Activated B cell treated with CpG ODN at 0.5 μM for 24 hours (primary cell): ENCODE measurements around the gene TMBIM6. TPM values are rescaled to one million over a fixed set of nuclear protein-coding genes. Genes with fewer than 3 reads are reported as not detected.

ENCODE experiments used
- ATAC-seq: fragments of 200-7000 bp; cut with Tn5 transposase; one replicate; pipeline ENCODE4 v1.10.0; 2021; ENCODE audit warnings: low read depth, mild to moderate bottlenecking, moderate library complexity
- CTCF ChIA-PET: fragments of 350-600 bp; sonication (Branson Sonifier 250); formaldehyde crosslinking; loops from one replicate; lab custom pipeline; 2021; ENCODE audit warnings: antibody characterized with exemption; lab: Charles Lee
- POLR2A ChIA-PET: fragments of 350-600 bp; sonication (Branson Sonifier 250); formaldehyde crosslinking; loops from one replicate; lab custom pipeline; 2021; ENCODE audit warnings: antibody characterized with exemption; lab: Charles Lee
- DNase-seq: peaks from one replicate; pipeline ENCODE4 v3.0.0; 2022
- H3K27ac Mint-ChIP-seq: one replicate; pipeline ENCODE4 v1.8.0; 2020; ENCODE audit warnings: mixed read lengths
- H3K27me3 Mint-ChIP-seq: one replicate; pipeline ENCODE4 v1.8.0; 2021; ENCODE audit warnings: mixed read lengths
- H3K36me3 Mint-ChIP-seq: one replicate; pipeline ENCODE4 v1.8.0; 2021; ENCODE audit warnings: low read depth, mixed read lengths
- H3K4me1 Mint-ChIP-seq: one replicate; pipeline ENCODE4 v1.8.0; 2021; ENCODE audit warnings: mixed read lengths
- H3K4me3 Mint-ChIP-seq: one replicate; pipeline ENCODE4 v1.8.0; 2020; ENCODE audit warnings: mild to moderate bottlenecking, mixed read lengths
- H3K9me3 Mint-ChIP-seq: one replicate; pipeline ENCODE4 v1.8.0; 2020; ENCODE audit warnings: mixed read lengths
- intact Hi-C: fragments of 100-400 bp; cut with micrococcal nuclease; formaldehyde crosslinking; loops from one replicate; pipeline ENCODE4 v1.15.1; 2024
- total RNA-seq: library from RNA; stranded (reverse); gene quantifications from 2 replicates; pipeline ENCODE4 v1.2.3, GENCODE V29; 2022
- TF ChIP-seq, protein P1 (sequence below): fragments of 200-600 bp; IDR thresholded peaks from one replicate; pipeline ENCODE4 v1.8.0; 2022; ENCODE audit warnings: antibody characterized with exemption, mild to moderate bottlenecking

Gene TMBIM6
- total RNA-seq, 1 donor from 2014 or later, result 366 TPM

DNA sequence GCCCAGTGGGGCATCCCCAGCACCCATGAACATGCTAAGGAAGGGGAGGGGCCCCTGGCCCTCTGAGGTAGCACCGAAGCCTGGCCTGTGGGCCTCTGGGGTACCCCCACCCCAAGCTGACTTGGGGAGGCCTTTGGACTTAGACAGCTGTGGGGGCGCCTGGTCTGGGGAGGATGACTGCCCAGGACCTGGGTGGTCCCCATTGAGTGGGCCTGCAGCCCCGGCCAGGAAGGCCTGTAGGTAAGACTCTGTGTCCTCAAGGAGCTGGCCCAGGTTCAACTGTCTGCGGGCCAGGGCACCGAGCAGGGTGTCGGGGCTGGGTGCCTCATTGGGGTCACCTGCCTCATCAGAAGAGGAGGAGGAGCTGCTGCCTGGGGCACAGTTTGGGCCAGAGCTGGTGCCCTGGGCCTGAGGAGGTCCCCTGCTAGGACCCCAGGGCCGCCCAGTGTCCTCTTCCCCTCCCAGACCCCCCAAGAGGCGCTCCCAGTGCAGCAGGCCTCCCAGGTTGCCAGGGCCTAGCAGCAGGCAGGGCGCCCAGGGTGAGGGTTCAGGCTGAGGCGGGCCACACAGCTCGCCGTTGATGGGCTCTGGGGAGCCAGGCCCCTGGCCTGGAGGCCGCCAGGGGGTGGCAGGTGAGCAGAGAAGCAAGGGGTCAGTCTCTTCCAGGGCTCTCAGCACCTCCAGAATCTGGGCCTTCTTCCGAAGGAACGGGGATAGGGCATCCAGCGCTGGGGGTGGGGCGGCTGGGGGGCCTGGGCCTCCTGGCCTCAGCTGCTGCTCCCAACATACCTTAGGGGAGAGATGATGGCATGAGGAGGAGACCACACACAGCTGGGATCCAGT lies 55.5 kb downstream of the TMBIM6 start:
- Mint-ChIP-seq H3K9me3 (no peaks in the 10 kb centered on the region), H3K4me3 (no peak overlapping the region), H3K4me1 (no peaks in the 10 kb centered on the region), H3K27me3 (no peaks in the 10 kb centered on the region), H3K27ac (no peak overlapping the region), H3K36me3 (peaks cover 24% of the 10 kb centered on the region)
- ATAC-seq (no peak), DNase-seq (no peak)
- TF ChIP-seq, protein P1, sequence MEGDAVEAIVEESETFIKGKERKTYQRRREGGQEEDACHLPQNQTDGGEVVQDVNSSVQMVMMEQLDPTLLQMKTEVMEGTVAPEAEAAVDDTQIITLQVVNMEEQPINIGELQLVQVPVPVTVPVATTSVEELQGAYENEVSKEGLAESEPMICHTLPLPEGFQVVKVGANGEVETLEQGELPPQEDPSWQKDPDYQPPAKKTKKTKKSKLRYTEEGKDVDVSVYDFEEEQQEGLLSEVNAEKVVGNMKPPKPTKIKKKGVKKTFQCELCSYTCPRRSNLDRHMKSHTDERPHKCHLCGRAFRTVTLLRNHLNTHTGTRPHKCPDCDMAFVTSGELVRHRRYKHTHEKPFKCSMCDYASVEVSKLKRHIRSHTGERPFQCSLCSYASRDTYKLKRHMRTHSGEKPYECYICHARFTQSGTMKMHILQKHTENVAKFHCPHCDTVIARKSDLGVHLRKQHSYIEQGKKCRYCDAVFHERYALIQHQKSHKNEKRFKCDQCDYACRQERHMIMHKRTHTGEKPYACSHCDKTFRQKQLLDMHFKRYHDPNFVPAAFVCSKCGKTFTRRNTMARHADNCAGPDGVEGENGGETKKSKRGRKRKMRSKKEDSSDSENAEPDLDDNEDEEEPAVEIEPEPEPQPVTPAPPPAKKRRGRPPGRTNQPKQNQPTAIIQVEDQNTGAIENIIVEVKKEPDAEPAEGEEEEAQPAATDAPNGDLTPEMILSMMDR, result no peak
- intact Hi-C loops, result no loop called here
- CTCF ChIA-PET, result no interaction called here
- POLR2A ChIA-PET, result no interaction called here

DNA sequence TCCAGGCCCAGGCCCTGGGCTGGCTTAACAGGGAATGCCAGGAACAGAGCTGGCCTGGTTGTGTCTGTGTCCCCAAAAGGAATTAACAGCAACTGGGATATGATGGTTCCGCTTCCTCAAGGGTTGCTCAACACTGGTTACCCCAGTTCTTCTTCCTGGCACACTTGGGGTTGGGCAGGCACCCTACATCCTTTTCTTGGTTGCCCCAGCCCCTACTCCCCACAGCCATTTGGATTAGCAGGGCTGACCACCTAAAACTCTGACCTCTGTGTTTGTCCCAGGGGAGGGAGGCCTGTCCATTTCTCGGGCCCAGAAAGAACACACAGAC lies 56.1 kb downstream of the TMBIM6 start:
- Mint-ChIP-seq H3K27me3 (no peaks in the 10 kb centered on the region), H3K4me1 (no peaks in the 10 kb centered on the region), H3K4me3 (no peak overlapping the region), H3K9me3 (no peaks in the 10 kb centered on the region), H3K36me3 (peaks cover 28% of the 10 kb centered on the region), H3K27ac (no peak overlapping the region)
- TF ChIP-seq, protein P1, result no peak
- ChIA-PET CTCF (no interaction called here), POLR2A (no interaction called here)
- ATAC-seq (no peak), DNase-seq (no peak)
- intact Hi-C loops, result no loop called here

DNA sequence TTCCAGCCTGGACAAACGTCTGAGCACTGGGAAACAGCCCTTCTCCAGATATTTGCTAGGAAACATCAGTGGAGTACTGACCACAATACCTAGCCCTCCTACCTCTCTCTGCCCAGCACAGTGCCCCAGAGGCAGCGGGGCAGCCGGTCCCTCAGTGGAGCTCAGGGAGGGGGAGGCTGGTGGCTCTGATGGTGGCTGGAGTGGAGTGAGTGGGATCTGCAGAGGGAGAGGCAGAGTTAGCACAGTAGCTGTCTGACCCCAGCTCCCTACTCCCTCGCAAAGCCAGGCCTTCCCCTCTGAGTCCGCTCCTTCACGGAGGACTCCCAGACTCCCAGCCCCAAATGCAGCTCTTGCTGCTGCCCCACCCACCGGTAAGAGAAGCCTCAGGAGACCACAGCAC lies 56.9 kb downstream of the TMBIM6 start:
- intact Hi-C loops, result no loop called here
- CTCF ChIA-PET, result no interaction called here

DNA sequence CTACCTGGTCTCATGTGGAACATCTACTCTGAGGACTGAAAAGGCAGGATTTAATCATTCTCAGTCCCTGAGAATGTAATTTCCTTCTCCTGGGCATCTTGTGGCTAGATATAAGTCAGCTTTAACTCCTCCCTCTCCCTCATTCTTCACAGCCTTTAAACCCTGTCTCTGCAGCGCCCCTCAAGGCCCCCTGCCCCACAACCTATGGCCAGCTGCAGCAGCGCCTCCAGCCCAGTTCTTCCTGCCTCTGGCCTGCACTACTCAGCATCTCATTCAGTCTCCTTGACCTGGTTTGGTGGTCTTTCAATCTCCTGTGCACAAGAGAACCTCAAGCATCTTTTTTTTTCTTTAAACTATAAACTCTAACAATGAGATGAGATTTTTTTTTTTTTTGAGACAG lies 57.6 kb downstream of the TMBIM6 start:
- Mint-ChIP-seq H3K4me1 (no peaks in the 10 kb centered on the region), H3K27ac (no peak overlapping the region), H3K36me3 (peaks cover 32% of the 10 kb centered on the region), H3K4me3 (no peak overlapping the region), H3K9me3 (no peaks in the 10 kb centered on the region), H3K27me3 (no peaks in the 10 kb centered on the region)
- intact Hi-C loops, result no loop called here
- ATAC-seq (no peak), DNase-seq (no peak)
- CTCF ChIA-PET, result no interaction called here
- POLR2A ChIA-PET, result interaction anchor here (0.6 kb wide), 2 partner anchors 9 to 27 kb away, joined by 3 to 5 read pairs; no protein-coding TSS in a partner anchor
- TF ChIP-seq, protein P1, result no peak

More for the DNA sequence above, 56.9 kb downstream of the TMBIM6 start:
- DNase-seq (no peak), ATAC-seq (no peak)
- no peaks in the 10 kb centered on the region for H3K4me1 Mint-ChIP-seq
- no peak overlapping the region for H3K27ac Mint-ChIP-seq
- H3K36me3 Mint-ChIP-seq, result peaks cover 32% of the 10 kb centered on the region
- no peaks in the 10 kb centered on the region for H3K27me3 Mint-ChIP-seq
- no peaks in the 10 kb centered on the region for H3K9me3 Mint-ChIP-seq
- TF ChIP-seq, protein P1, result no peak
- H3K4me3 Mint-ChIP-seq, result no peak overlapping the region
- POLR2A ChIA-PET, result interaction anchor here (0.6 kb wide), 2 partner anchors 8 to 27 kb away, joined by 3 to 5 read pairs; no protein-coding TSS in a partner anchor

DNA sequence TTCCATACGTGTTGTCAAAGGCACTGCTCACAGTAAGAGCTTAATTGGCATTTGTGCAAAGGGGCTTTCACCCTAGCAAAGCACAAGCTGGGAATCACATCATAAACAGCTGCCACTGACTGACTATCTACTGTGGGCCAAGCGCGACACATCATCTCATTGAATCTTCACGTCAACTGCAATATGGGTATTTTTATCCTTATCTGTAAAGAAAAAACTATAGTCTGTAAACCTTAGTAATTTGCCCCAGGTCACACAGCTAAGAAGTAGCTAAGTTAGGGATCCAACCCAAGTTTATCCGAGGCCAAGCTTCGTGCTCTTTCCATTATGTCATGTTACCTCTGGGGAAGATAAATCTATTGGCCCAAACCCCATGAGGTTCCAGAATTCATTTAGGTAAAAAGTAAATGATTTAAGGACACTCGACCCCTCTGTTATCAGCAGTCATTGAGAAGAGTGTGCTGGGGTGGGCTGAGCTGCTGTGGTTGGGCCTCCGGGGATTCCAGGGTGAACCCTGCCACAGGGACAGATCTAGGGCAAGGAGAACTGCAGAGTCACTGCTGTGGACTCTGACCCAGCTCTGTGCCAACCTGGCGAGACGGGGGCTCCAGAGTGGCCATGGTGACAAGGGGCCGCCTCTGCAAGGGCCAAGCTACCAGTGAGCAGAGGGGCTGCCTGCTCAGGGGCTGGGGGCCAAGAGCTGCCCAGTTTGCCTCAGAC lies 59.2 kb downstream of the TMBIM6 start:
- TF ChIP-seq, protein P1, result no peak
- Mint-ChIP-seq H3K4me3 (no peak overlapping the region), H3K4me1 (no peaks in the 10 kb centered on the region), H3K9me3 (no peaks in the 10 kb centered on the region), H3K27me3 (no peaks in the 10 kb centered on the region), H3K27ac (no peak overlapping the region), H3K36me3 (peaks cover 40% of the 10 kb centered on the region)
- POLR2A ChIA-PET, result no interaction called here
- DNase-seq (no peak), ATAC-seq (no peak)
- CTCF ChIA-PET, result no interaction called here
- intact Hi-C loops, result no loop called here
